Measurements from ENCODE around the gene SHOX. TPM values are rescaled to one million over a fixed set of nuclear protein-coding genes. Genes with fewer than 3 reads are reported as not detected.
A peak's percentile ranks its signal among the peaks of the same experiment; 100 is the strongest.

SHOX gene
- total RNA-seq, 1 donor from 2014 or later: not detected

DNA sequence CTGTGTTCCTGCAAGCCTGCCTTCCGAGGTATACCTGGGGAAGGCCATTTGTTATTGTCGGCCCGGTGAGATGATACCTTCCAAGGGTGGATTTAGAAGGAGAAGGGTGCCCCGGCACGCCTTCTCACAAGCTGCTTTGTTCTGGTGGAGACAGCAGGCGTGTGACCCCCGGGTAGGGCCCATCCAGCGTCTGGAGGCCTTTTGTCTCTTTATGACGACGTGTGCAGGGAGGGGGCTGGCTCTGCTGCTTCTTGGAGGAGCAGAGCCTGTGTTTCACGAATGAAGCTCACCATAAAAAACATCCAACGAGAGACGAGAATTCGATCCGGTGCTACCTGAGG, 45.3 kb downstream of the SHOX start:
- H3K4me3 ChIP-seq: no peak overlapping the region
- H3K27ac ChIP-seq: no peak overlapping the region
- no peaks in the 10 kb centered on the region for H3K4me1 ChIP-seq
- DNase-seq: no peak
- no peaks in the 10 kb centered on the region for H3K27me3 ChIP-seq
- intact Hi-C loops (cut with DNase I): no loop called here
- no peaks in the 10 kb centered on the region for H3K9me3 ChIP-seq
- H3K36me3 ChIP-seq: no peaks in the 10 kb centered on the region
- no peak for ATAC-seq
- TF ChIP-seq, protein P1, sequence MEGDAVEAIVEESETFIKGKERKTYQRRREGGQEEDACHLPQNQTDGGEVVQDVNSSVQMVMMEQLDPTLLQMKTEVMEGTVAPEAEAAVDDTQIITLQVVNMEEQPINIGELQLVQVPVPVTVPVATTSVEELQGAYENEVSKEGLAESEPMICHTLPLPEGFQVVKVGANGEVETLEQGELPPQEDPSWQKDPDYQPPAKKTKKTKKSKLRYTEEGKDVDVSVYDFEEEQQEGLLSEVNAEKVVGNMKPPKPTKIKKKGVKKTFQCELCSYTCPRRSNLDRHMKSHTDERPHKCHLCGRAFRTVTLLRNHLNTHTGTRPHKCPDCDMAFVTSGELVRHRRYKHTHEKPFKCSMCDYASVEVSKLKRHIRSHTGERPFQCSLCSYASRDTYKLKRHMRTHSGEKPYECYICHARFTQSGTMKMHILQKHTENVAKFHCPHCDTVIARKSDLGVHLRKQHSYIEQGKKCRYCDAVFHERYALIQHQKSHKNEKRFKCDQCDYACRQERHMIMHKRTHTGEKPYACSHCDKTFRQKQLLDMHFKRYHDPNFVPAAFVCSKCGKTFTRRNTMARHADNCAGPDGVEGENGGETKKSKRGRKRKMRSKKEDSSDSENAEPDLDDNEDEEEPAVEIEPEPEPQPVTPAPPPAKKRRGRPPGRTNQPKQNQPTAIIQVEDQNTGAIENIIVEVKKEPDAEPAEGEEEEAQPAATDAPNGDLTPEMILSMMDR (IDR thresholded peaks at IDR 0.05): no peak

- no peak overlapping the region for H3K4me3 ChIP-seq
- H3K27ac ChIP-seq: no peak overlapping the region
- TF ChIP-seq, protein P1 (IDR thresholded peaks at IDR 0.05): no peak
- no peaks in the 10 kb centered on the region for H3K9me3 ChIP-seq
- H3K36me3 ChIP-seq: no peaks in the 10 kb centered on the region
- no peaks in the 10 kb centered on the region for H3K27me3 ChIP-seq
- intact Hi-C loops (cut with DNase I): no loop called here
- H3K4me1 ChIP-seq: no peaks in the 10 kb centered on the region
- DNase-seq: no peak
- ATAC-seq: peak; percentile 24
These were observed 46.8 kb downstream of the SHOX start for GRCh38 chrX:677376-677775.

GRCh38 chrX:679291-679979, 48.8 kb downstream of the SHOX start:
- Histone ChIP-seq H3K36me3 (no peaks in the 10 kb centered on the region), H3K9me3 (no peaks in the 10 kb centered on the region), H3K27me3 (no peaks in the 10 kb centered on the region), H3K4me1 (no peaks in the 10 kb centered on the region), H3K27ac (no peak overlapping the region), H3K4me3 (no peak overlapping the region)
- intact Hi-C loops (cut with DNase I): no loop called here
- ATAC-seq: peak; percentile 19
- DNase-seq: no peak
- TF ChIP-seq, protein P1 (IDR thresholded peaks at IDR 0.05): no peak

DNA sequence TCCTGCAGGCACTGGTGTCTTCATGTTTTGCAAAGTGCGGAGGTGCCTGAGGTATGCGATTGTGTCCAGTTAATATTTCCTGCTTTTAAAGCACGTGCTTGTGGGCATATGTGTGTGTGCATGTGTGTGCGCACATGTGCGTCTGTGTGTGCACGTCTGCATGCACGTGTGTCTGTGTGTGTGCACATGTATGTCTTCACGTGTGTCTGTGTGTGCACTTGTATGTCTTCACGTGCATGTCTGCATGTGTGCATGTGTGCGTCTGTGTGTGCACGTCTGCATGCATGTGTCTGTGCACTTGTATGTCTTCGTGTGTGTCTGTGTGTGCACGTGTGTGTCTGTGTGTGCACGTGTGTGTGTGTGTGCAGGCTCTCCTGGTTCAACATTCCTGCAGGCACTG, 49.5 kb downstream of the SHOX start:
- ATAC-seq: no peak
- intact Hi-C loops (cut with DNase I): no loop called here

GRCh38 chrX:681989-682388, 51.4 kb downstream of the SHOX start:
- H3K36me3 ChIP-seq: no peaks in the 10 kb centered on the region
- no peaks in the 10 kb centered on the region for H3K27me3 ChIP-seq
- TF ChIP-seq, protein P1 (IDR thresholded peaks at IDR 0.05): no peak
- no peaks in the 10 kb centered on the region for H3K4me1 ChIP-seq
- H3K9me3 ChIP-seq: no peaks in the 10 kb centered on the region
- H3K4me3 ChIP-seq: no peak overlapping the region
- intact Hi-C loops (cut with DNase I): no loop called here
- DNase-seq: no peak
- H3K27ac ChIP-seq: no peak overlapping the region
- ATAC-seq: no peak

More for the DNA sequence above, 49.5 kb downstream of the SHOX start:
- Histone ChIP-seq H3K4me1 (no peaks in the 10 kb centered on the region), H3K27ac (no peak overlapping the region), H3K9me3 (no peaks in the 10 kb centered on the region), H3K4me3 (no peak overlapping the region), H3K27me3 (no peaks in the 10 kb centered on the region), H3K36me3 (no peaks in the 10 kb centered on the region)
- no peak for DNase-seq
- TF ChIP-seq, protein P1 (IDR thresholded peaks at IDR 0.05): no peak

- H3K4me3 ChIP-seq: no peak overlapping the region
- TF ChIP-seq, protein P1 (IDR thresholded peaks at IDR 0.05): no peak
- H3K9me3 ChIP-seq: no peaks in the 10 kb centered on the region
- H3K36me3 ChIP-seq: no peaks in the 10 kb centered on the region
- H3K27me3 ChIP-seq: no peaks in the 10 kb centered on the region
- ATAC-seq: no peak
- H3K27ac ChIP-seq: no peak overlapping the region
- intact Hi-C loops (cut with DNase I): no loop called here
- DNase-seq: no peak
- no peaks in the 10 kb centered on the region for H3K4me1 ChIP-seq
These were observed 52.3 kb downstream of the SHOX start for GRCh38 chrX:682892-683291.
